ENCODE results near the gene KCNJ18.
"Not testable (repeated sequence)": the region's sequence is repeated elsewhere in the genome, so short reads cannot be mapped to it uniquely, and the experiment has no call there.

The KCNJ18 gene

DNA sequence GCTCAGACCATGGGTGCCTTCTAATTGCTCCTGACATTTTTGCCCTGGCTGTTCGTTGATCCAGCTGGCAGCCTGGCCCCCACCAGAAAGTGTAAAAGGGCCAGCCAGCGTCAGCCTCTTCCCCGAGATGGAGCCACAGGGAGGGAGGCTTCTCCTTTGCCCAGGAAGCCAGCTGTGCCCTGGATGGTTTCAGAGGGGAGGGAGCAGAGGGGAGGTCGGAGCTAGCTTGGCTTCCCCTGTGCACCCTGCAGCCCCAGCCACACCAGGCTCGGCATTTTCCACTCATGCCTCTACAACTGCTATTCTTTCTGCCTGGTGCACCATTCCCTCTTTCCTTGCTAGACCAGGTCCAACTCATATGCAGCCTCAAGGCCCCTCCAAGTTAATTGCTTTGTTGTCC is 56.4 kb downstream of the KCNJ18 start:
- not testable (repeated sequence) for FAIRE-seq; DNase-seq (ENCODE audit: insufficient read length, low spot score)

DNA sequence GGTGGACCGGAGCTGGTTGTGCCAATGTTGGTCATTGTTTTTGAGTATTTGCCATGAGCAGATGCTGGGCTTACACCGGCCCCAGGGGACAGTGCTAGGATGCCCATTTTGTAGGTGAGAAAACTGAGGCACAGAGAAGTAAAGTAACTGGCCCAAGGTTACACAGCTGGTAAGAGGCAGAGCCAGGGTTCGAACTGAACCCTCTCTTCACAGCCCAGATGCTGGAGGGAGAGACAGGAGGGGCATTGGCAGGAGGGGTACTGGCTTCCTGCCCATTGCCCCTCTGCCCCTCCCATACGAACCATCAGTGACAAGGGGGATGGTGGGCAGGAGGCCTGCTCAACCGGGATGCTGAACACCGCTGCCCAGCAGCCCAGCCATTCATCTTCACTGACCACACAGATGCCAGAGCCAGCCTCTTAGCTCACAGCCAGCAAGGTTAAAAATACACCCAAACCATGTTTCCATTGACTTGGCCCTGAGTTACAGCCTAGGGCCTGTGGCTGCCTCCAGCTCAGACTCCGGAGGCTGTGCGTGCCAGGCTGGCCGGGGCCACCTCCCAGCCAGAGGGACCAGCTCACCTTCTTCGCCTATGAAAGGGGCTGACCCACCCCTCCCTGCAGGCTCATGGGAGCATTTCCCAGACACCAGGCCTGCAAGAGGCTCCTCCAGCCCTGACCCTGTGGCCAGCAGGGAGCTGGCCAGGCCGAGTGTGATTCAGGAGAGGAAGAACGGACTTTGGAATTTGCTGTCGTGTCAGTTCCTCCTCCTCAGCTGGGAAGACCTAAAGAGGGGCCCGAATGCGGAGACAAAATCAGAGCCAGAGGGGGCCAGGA is 57.6 kb downstream of the KCNJ18 start:
- not testable (repeated sequence) for DNase-seq (ENCODE audit: insufficient read length, low spot score); FAIRE-seq

DNA sequence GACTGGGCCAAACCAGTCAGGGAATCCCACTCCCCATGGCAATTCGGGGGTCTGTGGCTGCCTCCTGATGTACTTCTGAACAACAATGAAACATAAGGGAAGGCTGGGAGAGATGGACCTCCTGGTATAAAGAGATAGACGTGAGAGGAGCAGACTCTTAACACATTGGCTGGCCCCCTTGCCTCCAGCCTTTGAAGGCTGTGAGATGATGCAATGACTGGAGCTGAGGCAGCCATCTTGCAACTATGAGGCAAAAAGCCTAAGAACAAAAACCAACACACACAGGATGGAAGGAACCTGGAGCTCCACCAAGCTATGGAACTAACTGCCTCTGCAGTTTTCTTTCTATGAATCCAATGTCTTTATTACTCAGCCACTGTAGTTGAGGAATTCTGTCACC is 58.8 kb downstream of the KCNJ18 start:
- FAIRE-seq; DNase-seq (ENCODE audit: insufficient read length, low spot score): not testable (repeated sequence)

All from HTR-8/SVneo (cell line).